HUES6 (cell line): Measurements from ENCODE around the gene OPN1MW3.
"Not testable (repeated sequence)": the region's sequence is repeated elsewhere in the genome, so short reads cannot be mapped to it uniquely, and the experiment has no call there.

Source experiments
- H3K27ac ChIP-seq: 2 replicates; pipeline ENCODE4 v1.7.0; 2013; ENCODE audit warnings: low read depth, mild to moderate bottlenecking, low read length, inconsistent platforms
- H3K27me3 ChIP-seq: 2 replicates; pipeline ENCODE4 v1.6.1; 2013; ENCODE audit warnings: low read length; ENCODE audit not compliant: control insufficient read depth, insufficient read depth
- H3K36me3 ChIP-seq: 2 replicates; pipeline ENCODE4 v1.6.1; 2013; ENCODE audit warnings: low read length; ENCODE audit not compliant: control insufficient read depth, insufficient read depth
- H3K4me1 ChIP-seq: 2 replicates; pipeline ENCODE4 v1.6.1; 2013; ENCODE audit warnings: low read length; ENCODE audit not compliant: control insufficient read depth, insufficient read depth
- H3K4me3 ChIP-seq: 2 replicates; pipeline ENCODE4 v1.5.1; 2013; ENCODE audit warnings: low read depth, low read length
- H3K9ac ChIP-seq: one replicate; pipeline ENCODE4 v1.6.1; 2013; ENCODE audit warnings: mild to moderate bottlenecking, low read length
- H3K9me3 ChIP-seq: 2 replicates; pipeline ENCODE4 v1.6.1; 2013; ENCODE audit warnings: low read depth, low read length; ENCODE audit not compliant: control insufficient read depth, insufficient read depth

OPN1MW3 gene

GRCh38 chrX:154257282-154257681 lies at the start of gene OPN1MW3:
Gene OPN1MW3, plus strand, starts transcription at chrX:154257582. Its CDS starts 38 bp downstream, at chrX:154257620.
- H3K27me3 ChIP-seq, H3K9me3 ChIP-seq, H3K36me3 ChIP-seq, H3K9ac ChIP-seq, H3K27ac ChIP-seq, H3K4me3 ChIP-seq, H3K4me1 ChIP-seq: not testable (repeated sequence)

GRCh38 chrX:154209670-154210418 lies 47.5 kb upstream of the OPN1MW3 start:
- not testable (repeated sequence) for H3K9me3 ChIP-seq

GRCh38 chrX:154211057-154211456 lies 46.3 kb upstream of the OPN1MW3 start:
- not testable (repeated sequence) for H3K4me1 ChIP-seq, H3K9me3 ChIP-seq, H3K36me3 ChIP-seq, H3K27me3 ChIP-seq, H3K9ac ChIP-seq, H3K4me3 ChIP-seq, H3K27ac ChIP-seq

More at GRCh38 chrX:154209670-154210418, 47.5 kb upstream of the OPN1MW3 start:
- H3K36me3 ChIP-seq, H3K27ac ChIP-seq, H3K27me3 ChIP-seq, H3K9ac ChIP-seq, H3K4me3 ChIP-seq, H3K4me1 ChIP-seq: not testable (repeated sequence)

- H3K36me3 ChIP-seq, H3K9me3 ChIP-seq, H3K9ac ChIP-seq, H3K4me3 ChIP-seq, H3K4me1 ChIP-seq, H3K27me3 ChIP-seq, H3K27ac ChIP-seq: not testable (repeated sequence)
Measured at GRCh38 chrX:154211499-154211898, 45.9 kb upstream of the OPN1MW3 start.

DNA sequence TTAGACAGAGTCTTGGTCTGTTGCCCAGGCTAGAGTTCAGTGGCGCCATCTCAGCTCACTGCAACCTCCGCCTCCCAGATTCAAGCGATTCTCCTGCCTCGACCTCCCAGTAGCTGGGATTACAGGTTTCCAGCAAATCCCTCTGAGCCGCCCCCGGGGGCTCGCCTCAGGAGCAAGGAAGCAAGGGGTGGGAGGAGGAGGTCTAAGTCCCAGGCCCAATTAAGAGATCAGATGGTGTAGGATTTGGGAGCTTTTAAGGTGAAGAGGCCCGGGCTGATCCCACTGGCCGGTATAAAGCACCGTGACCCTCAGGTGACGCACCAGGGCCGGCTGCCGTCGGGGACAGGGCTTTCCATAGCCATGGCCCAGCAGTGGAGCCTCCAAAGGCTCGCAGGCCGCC lies 37.9 kb upstream of the OPN1MW3 start, which contains the start of gene OPN1MW2:
Gene OPN1MW2 (plus strand): TSS at position 301 of the 400 bp plus-strand sequence. CDS start 60 bp downstream, at position 361.
- not testable (repeated sequence) for H3K4me3 ChIP-seq, H3K4me1 ChIP-seq, H3K27ac ChIP-seq, H3K9ac ChIP-seq, H3K27me3 ChIP-seq, H3K36me3 ChIP-seq, H3K9me3 ChIP-seq

- not testable (repeated sequence) for H3K36me3 ChIP-seq, H3K27me3 ChIP-seq, H3K9me3 ChIP-seq, H3K4me3 ChIP-seq, H3K9ac ChIP-seq, H3K4me1 ChIP-seq, H3K27ac ChIP-seq
Measured at GRCh38 chrX:154225292-154225691, 32.1 kb upstream of the OPN1MW3 start.

- not testable (repeated sequence) for H3K27me3 ChIP-seq, H3K4me3 ChIP-seq, H3K9me3 ChIP-seq, H3K4me1 ChIP-seq, H3K27ac ChIP-seq, H3K9ac ChIP-seq, H3K36me3 ChIP-seq
Measured at GRCh38 chrX:154226706-154227105, 30.7 kb upstream of the OPN1MW3 start.

DNA sequence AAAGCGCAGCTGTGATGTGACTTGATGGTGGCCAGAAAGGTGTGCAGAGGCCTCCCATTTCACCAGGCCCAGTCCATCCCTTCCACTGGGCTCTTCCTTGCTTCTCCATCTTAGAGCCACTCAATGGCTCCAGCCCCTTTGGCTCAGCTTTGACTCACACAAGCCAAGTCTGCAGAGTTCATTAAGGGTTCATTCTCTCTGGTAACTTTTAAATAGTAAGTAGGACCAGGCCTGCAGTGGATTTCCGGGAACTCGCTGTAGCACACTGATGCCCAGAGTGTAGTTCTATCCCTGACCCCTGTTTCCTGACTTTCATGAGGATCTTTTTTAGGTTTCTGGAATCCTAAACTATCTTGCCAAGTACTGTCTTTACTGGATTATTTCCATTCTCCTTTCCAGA lies 25.9 kb upstream of the OPN1MW3 start:
- not testable (repeated sequence) for H3K4me3 ChIP-seq, H3K9ac ChIP-seq, H3K4me1 ChIP-seq, H3K36me3 ChIP-seq, H3K27me3 ChIP-seq, H3K27ac ChIP-seq, H3K9me3 ChIP-seq

- H3K9ac ChIP-seq, H3K36me3 ChIP-seq, H3K4me1 ChIP-seq, H3K9me3 ChIP-seq, H3K27ac ChIP-seq, H3K4me3 ChIP-seq, H3K27me3 ChIP-seq: not testable (repeated sequence)
Measured at GRCh38 chrX:154233620-154234019, 23.8 kb upstream of the OPN1MW3 start.

DNA sequence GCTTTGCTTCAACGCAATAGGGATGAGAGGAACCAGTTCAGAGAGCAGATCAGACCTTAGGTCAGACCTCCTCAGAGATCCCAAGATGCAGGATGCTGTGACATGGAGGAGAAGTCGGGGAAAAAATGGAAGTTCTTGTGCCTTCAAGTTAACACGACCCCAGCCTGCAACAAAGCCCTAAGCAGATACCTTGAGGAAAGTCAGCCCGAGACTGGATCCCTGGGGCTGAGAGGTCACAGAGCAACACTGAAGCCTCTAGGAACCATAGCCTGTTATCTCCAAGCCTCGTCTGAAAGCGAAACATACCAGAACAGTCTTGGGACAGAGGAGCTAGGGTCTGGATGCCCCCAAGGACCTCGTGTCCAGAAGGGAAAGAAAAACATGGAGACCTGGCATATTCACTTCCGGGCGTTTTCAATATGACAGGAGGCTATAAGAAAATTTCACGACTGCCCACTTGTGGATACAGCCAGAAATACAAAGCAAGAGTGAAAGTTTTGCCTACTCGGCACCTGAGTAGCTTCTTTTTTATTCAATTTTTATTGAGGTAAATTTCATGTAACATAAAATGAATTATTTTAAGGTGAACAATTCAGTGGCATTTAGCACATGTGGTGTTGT lies 18.3 kb upstream of the OPN1MW3 start:
- H3K4me3 ChIP-seq, H3K27ac ChIP-seq, H3K36me3 ChIP-seq, H3K9ac ChIP-seq, H3K4me1 ChIP-seq, H3K9me3 ChIP-seq, H3K27me3 ChIP-seq: not testable (repeated sequence)

DNA sequence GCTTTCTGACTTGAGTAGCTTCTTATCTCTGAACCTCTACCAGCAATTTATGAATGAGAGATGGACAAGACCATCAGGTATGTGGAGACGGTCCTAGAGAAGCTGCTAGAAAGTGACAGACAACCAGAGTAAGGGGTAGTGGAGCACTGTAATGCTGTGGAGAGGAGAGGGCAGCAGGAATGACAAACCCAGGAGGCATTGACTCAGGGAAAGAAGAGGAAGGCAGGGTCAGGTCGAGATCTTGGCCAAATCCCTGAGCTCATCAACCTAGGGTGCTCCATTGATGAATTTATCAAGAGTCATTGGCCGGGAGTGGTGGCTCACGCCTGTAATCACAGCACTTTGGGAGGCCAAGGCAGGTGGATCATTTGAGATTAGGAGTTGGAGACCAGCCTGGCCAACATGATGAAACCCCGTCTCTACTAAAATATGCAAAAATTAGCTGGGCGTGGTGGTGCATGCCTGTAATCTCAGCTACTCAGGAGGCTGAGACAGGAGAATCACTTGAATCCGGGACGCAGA lies 17.3 kb upstream of the OPN1MW3 start:
- H3K4me3 ChIP-seq, H3K27ac ChIP-seq, H3K36me3 ChIP-seq, H3K9ac ChIP-seq, H3K27me3 ChIP-seq, H3K4me1 ChIP-seq, H3K9me3 ChIP-seq: not testable (repeated sequence)
